ENCODE measurements around the gene C2CD2. TPM values are rescaled to one million over a fixed set of nuclear protein-coding genes. Genes with fewer than 3 reads are reported as not detected.
"Not testable (repeated sequence)": the region's sequence is repeated elsewhere in the genome, so short reads cannot be mapped to it uniquely, and the experiment has no call there.

C2CD2 gene
- total RNA-seq, 1 experiment from 2014 or later = 9.2 TPM

DNA sequence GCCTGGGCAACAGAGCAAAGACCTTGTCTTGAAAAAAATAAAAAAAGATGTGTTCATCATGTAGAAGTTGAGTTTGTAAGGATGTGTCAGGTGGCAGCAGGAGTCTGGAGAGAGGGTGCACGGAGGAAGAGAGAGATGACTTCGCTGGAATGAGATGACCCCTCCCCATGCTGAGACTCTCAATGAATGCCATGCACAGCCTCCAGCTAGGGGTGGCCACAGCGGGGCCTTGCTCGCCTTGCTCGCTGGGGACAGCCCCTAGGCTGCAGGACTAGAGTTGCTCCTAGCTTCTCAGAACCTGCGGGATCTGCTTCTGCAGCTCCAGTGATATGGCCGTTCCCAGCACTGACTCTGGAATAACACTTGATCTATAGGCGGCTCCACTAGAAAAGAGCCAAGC lies 6.6 kb upstream of the C2CD2 start:
- POLR2A ChIA-PET (ENCODE audit: low non-redundant PET) = no interaction called here
- Histone ChIP-seq H3K4me3 (ENCODE audit: low read depth, low read length, poor library complexity, severe bottlenecking) (no peak overlapping the region), H3K36me3 (ENCODE audit: insufficient read depth, low read length, poor library complexity, severe bottlenecking) (no peaks in the 10 kb centered on the region), H3K4me1 (ENCODE audit: insufficient read depth, low read length, poor library complexity, severe bottlenecking) (peaks cover 11% of the 10 kb centered on the region), H3K27me3 (replicated peaks; ENCODE audit: insufficient read depth, low read depth, low read length, poor library complexity) (no peaks in the 10 kb centered on the region), H3K27ac (ENCODE audit: low read depth, low read length, poor library complexity, severe bottlenecking) (no peak overlapping the region), H3K9me3 (ENCODE audit: low read depth, low read length, poor library complexity, severe bottlenecking) (no peaks in the 10 kb centered on the region)
- CTCF ChIA-PET = no interaction called here
- intact Hi-C loops (cut with micrococcal nuclease; ENCODE audit: unreplicated experiment) = no loop called here
- no TSS peak for BruUV-seq (replicated peaks)
- no peak for TF ChIP-seq EZH2 (IDR thresholded peaks at IDR 0.05; ENCODE audit: borderline replicate concordance, low read depth, low read length, poor library complexity, severe bottlenecking)
- no peak for DNase-seq (ENCODE audit: low spot score)

DNA sequence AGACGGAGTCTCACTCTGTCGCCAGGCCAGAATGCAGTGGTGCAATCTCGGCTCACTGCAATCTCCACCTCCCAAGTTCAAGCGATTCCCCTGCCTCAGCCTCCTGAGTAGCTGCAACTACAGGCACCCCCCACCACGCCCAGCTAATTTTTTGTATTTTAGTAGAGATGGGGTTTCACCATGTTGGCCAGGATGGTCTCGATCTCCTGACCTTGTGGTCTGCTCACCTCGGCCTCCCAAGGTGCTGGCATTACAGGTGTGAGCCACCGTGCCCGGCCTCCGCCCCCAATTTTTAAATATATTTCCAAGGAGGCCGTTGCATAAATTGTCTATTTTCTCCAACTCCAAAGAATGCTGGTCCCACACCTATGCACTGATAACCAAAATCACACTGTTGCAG lies 5.9 kb upstream of the C2CD2 start:
- H3K36me3 ChIP-seq (ENCODE audit: insufficient read depth, low read length, poor library complexity, severe bottlenecking); H3K9me3 ChIP-seq (ENCODE audit: low read depth, low read length, poor library complexity, severe bottlenecking); H3K27ac ChIP-seq (ENCODE audit: low read depth, low read length, poor library complexity, severe bottlenecking); H3K27me3 ChIP-seq (replicated peaks; ENCODE audit: insufficient read depth, low read depth, low read length, poor library complexity); DNase-seq (ENCODE audit: low spot score); POLR2A ChIA-PET (ENCODE audit: low non-redundant PET); intact Hi-C loops (cut with micrococcal nuclease; ENCODE audit: unreplicated experiment); H3K4me3 ChIP-seq (ENCODE audit: low read depth, low read length, poor library complexity, severe bottlenecking); CTCF ChIA-PET; BruUV-seq (replicated peaks): not testable (repeated sequence)
- peaks cover 11% of the 10 kb centered on the region for H3K4me1 ChIP-seq (ENCODE audit: insufficient read depth, low read length, poor library complexity, severe bottlenecking)

DNA sequence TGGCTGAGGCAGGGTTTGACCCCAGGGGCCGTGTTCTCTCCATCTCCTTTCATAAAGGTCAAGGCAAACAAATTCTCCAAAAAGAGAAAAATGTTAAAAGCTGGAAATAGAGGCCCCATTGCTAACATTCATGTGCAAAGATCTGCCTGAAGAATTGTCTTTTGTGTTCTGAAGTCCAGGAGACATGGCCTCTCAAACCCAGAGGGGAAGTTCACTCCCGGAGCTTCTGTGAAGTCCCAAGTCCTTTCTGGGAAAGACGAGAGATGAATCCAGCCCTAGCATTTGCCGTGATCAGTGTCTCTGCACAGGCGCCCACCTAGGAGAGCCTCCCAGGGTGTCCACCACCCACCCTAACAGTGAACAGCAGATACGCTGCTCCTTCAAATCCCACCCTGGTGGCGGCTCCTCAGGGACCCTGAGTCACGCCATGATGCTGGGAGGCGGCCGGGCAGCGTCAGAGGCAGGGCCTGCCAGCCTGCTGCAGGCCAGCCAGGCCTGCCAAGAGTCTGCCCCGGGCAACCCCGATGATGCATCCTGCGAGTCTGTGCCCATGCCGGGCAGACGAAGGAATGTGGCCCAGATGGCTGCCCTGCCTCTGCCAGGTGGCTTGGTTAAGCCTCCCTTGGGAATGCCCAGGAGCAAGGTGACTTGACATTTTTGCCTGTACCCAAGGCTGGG lies 5.2 kb upstream of the C2CD2 start:
- Histone ChIP-seq H3K9me3 (ENCODE audit: low read depth, low read length, poor library complexity, severe bottlenecking) (no peaks in the 10 kb centered on the region), H3K4me3 (ENCODE audit: low read depth, low read length, poor library complexity, severe bottlenecking) (no peak overlapping the region), H3K27ac (ENCODE audit: low read depth, low read length, poor library complexity, severe bottlenecking) (no peak overlapping the region), H3K27me3 (replicated peaks; ENCODE audit: insufficient read depth, low read depth, low read length, poor library complexity) (no peaks in the 10 kb centered on the region), H3K4me1 (ENCODE audit: insufficient read depth, low read length, poor library complexity, severe bottlenecking) (peaks cover 18% of the 10 kb centered on the region), H3K36me3 (ENCODE audit: insufficient read depth, low read length, poor library complexity, severe bottlenecking) (no peaks in the 10 kb centered on the region)
- no peak for DNase-seq (ENCODE audit: low spot score)
- BruUV-seq (replicated peaks) = no TSS peak
- TF ChIP-seq, protein P1, sequence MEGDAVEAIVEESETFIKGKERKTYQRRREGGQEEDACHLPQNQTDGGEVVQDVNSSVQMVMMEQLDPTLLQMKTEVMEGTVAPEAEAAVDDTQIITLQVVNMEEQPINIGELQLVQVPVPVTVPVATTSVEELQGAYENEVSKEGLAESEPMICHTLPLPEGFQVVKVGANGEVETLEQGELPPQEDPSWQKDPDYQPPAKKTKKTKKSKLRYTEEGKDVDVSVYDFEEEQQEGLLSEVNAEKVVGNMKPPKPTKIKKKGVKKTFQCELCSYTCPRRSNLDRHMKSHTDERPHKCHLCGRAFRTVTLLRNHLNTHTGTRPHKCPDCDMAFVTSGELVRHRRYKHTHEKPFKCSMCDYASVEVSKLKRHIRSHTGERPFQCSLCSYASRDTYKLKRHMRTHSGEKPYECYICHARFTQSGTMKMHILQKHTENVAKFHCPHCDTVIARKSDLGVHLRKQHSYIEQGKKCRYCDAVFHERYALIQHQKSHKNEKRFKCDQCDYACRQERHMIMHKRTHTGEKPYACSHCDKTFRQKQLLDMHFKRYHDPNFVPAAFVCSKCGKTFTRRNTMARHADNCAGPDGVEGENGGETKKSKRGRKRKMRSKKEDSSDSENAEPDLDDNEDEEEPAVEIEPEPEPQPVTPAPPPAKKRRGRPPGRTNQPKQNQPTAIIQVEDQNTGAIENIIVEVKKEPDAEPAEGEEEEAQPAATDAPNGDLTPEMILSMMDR (conservative IDR thresholded peaks at IDR 0.05; ENCODE audit: low read depth, low read length) = no peak
- TF ChIP-seq EZH2 (IDR thresholded peaks at IDR 0.05; ENCODE audit: borderline replicate concordance, low read depth, low read length, poor library complexity, severe bottlenecking) = no peak
- intact Hi-C loops (cut with micrococcal nuclease; ENCODE audit: unreplicated experiment) = no loop called here
- CTCF ChIA-PET = no interaction called here
- POLR2A ChIA-PET (ENCODE audit: low non-redundant PET) = no interaction called here

DNA sequence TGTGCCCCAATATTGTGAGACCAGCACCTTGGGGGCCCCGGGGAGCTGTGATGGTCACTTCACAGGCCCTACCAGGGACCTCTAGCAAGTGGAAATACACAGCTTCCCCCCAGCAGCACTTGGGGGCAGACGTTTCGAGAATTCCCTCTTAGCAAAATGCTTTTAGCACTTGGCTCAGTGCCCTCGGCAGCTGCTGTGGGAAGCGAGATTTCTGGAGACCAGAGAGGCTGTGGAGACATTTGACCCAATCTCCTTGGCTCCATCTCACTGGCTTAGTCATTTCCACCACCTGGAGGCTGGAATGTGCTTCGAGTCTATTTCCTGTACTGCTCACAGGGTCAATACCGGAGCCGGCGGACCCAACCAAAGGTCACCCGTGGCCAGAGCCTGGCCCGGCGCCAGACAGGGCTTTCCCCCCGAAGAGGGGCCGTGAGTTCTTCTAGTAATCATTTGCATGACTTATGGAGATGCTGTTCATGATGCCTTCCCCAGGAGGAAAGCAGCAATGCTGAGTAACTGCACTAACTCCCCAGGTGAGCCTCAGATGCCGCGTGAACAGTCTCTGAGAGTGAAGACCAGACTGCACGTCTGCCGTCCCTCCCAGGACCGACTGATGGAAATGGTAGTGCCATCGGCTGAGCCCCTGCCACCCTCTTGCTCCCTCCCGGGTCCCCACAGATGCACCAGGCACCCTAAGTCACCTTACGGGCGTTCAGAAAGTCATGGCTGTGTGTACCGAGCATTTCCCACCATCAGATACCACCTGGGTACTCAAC lies 4.4 kb upstream of the C2CD2 start:
- no peak overlapping the region for H3K27ac ChIP-seq (ENCODE audit: low read depth, low read length, poor library complexity, severe bottlenecking)
- DNase-seq (ENCODE audit: low spot score) = peak; percentile 45
- H3K9me3 ChIP-seq (ENCODE audit: low read depth, low read length, poor library complexity, severe bottlenecking) = no peaks in the 10 kb centered on the region
- TF ChIP-seq, protein P1 (conservative IDR thresholded peaks at IDR 0.05; ENCODE audit: low read depth, low read length) = no peak
- TF ChIP-seq EZH2 (IDR thresholded peaks at IDR 0.05; ENCODE audit: borderline replicate concordance, low read depth, low read length, poor library complexity, severe bottlenecking) = no peak
- no TSS peak for BruUV-seq (replicated peaks)
- no peak overlapping the region for H3K4me3 ChIP-seq (ENCODE audit: low read depth, low read length, poor library complexity, severe bottlenecking)
- no peaks in the 10 kb centered on the region for H3K36me3 ChIP-seq (ENCODE audit: insufficient read depth, low read length, poor library complexity, severe bottlenecking)
- CTCF ChIA-PET = no interaction called here
- intact Hi-C loops (cut with micrococcal nuclease; ENCODE audit: unreplicated experiment) = no loop called here
- POLR2A ChIA-PET (ENCODE audit: low non-redundant PET) = no interaction called here
- H3K4me1 ChIP-seq (ENCODE audit: insufficient read depth, low read length, poor library complexity, severe bottlenecking) = peaks cover 19% of the 10 kb centered on the region
- H3K27me3 ChIP-seq (replicated peaks; ENCODE audit: insufficient read depth, low read depth, low read length, poor library complexity) = no peaks in the 10 kb centered on the region
